Epithelial cell of umbilical artery (primary cell): ENCODE results near the gene EIF5A2. TPM values are rescaled to one million over a fixed set of nuclear protein-coding genes. Genes with fewer than 3 reads are reported as not detected.

Experiments used
- total RNA-seq: library from RNA; depleted of rRNA; stranded (reverse); fragments of >200 nt; gene quantifications from 2 replicates; pipeline ENCODE4 v1.2.3, GENCODE V29; 2014

EIF5A2 gene
- 3.6 and 5.8 TPM in 2 replicates for total RNA-seq

GRCh38 chr3:170908235-170909116 lies at the start of gene EIF5A2:
EIF5A2 (minus strand) TSS chr3:170908637; CDS start chr3:170907806, 831 bp downstream.

DNA sequence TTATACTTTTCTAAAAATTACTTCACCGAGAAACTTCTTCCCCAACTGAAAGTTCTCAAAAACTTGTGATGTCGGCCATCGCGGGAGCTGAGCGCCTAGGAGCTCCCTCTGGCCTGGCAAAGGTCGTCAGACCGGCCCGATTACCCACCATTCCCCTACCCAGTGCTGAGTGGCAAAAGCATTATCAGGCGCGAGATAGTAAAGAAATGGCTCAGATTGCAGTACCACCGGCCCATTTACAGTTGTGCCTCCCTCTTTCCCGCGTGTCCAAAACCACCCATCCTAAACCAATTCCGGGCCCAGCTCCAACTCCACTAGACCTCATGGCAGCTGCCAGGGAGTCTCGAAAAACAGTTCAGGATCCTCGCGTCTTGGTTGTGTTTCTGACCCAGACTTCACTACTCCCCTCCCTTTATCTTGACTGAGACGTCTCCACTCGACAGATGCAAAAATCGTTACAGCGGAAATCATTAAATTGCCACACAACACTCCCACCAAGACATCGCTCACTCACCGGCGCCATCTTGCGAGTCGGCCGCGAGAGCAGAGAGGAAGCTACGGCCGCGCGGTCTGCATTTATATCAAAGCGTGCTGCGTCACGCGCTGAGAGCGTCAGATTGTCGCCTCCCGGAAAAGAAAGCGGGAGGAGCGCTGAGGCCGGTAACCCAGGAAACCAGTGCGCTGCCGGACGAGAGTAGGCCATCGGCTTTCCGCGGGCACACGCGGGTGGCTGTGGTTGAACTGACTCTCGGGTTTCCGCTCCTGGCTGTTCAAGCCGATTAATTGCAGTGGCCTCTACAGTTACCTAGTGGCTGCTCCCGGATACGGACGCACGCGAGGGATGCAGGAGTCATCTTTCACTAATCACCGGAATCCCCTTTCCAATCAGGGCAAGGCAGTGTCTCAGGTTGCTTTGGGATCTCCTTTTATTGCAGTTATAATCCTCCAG lies 38.5 kb downstream of the EIF5A2 start, which contains the start of gene RPL22L1:
Gene RPL22L1 (minus strand): TSS at position 551 of the 949 bp plus-strand sequence. CDS start 28 bp downstream, at position 523.

Other genes starting within 250 kb of the EIF5A2 start
- 309 and 487 TPM in 2 replicates for gene RPL22L1, start 38.4 kb downstream of the EIF5A2 start, total RNA-seq
- gene SLC2A2, start 118.1 kb upstream of the EIF5A2 start, total RNA-seq, result not detected in 2 replicates